Measurements from ENCODE around the gene KLF4.

Gene KLF4

DNA sequence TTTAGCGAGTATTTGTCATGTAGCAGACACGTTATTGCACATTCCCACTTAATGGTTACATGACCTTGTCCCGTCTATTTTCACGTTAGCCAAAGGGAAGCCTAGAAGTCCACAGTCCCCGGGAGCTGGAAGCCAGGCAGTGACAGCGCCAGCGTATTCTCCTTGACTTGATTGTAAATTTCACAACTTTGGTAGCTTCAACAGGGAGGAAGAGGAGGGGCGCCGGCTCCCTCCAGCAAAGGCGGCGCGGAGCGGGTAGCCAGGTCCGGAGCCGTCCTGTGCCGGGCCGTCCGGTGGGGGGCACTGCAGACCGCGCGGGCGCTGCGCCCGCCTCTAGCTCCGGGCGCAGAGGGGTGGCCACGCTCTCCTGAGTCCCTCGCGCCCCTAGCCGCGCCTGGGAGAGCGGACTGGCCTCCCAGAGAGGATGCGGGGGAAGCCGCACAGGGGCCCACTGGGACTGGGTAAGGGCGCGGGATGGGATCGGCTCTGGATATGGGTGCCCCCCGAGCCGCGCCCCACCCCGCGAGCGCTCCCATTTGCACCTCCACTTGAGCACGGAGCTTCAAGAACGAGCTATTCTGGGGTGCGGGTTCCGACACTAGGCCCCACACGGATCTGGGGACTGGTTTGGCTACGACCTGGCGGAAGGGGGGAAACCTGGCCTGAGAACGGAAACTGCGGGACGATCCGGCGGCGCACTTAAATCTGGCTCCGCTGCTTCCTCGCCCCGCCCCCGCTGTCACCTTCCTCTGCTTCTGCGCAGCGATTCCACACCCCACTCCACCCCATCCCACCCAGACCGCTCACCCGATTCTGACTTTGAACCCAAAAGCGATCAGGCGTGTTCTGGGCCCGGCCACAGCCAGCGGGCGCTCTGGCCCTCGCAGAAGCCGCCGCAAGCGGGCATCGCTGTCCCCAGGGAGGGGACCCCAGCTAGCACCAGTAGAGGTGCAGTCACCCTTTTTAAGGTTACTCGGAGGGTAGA, 23.8 kb downstream of the KLF4 start:
- no peak for DNase-seq (ENCODE audit: extremely low read depth, low read depth)
- TF ChIP-seq, protein P1, sequence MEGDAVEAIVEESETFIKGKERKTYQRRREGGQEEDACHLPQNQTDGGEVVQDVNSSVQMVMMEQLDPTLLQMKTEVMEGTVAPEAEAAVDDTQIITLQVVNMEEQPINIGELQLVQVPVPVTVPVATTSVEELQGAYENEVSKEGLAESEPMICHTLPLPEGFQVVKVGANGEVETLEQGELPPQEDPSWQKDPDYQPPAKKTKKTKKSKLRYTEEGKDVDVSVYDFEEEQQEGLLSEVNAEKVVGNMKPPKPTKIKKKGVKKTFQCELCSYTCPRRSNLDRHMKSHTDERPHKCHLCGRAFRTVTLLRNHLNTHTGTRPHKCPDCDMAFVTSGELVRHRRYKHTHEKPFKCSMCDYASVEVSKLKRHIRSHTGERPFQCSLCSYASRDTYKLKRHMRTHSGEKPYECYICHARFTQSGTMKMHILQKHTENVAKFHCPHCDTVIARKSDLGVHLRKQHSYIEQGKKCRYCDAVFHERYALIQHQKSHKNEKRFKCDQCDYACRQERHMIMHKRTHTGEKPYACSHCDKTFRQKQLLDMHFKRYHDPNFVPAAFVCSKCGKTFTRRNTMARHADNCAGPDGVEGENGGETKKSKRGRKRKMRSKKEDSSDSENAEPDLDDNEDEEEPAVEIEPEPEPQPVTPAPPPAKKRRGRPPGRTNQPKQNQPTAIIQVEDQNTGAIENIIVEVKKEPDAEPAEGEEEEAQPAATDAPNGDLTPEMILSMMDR (IDR thresholded peaks at IDR 0.05; ENCODE audit: low read depth, low read length, missing control alignments): peak; percentile 82
- peak overlapping the region; percentile 60 for H3K4me3 ChIP-seq (replicated peaks; ENCODE audit: low read depth, low read length)

GRCh38 chr9:107464516-107464915, 25.1 kb downstream of the KLF4 start:
- H3K4me3 ChIP-seq (replicated peaks; ENCODE audit: low read depth, low read length): no peak overlapping the region
- no peak for DNase-seq (ENCODE audit: extremely low read depth, low read depth)
- TF ChIP-seq, protein P1 (IDR thresholded peaks at IDR 0.05; ENCODE audit: low read depth, low read length, missing control alignments): no peak

DNA sequence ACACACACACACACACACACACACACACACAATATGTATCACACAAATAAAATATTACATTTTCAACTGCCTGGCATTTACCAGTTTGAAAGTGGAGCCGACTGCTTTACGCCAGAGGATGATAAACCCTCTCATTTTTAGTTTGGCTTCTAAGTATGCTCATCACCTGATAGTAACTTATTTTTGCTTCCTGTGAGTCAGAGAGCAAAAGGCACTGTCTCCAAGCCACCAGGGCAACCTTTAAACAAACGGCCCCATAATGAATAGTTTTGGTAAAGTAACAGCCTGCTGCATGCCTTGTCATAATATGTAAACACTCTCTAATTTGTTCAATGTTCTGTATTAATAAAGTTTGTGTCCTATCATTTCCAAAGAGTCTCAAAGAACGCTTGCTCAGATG, 26.9 kb downstream of the KLF4 start:
- DNase-seq (ENCODE audit: extremely low read depth, low read depth): peak; percentile 51
- TF ChIP-seq, protein P1 (IDR thresholded peaks at IDR 0.05; ENCODE audit: low read depth, low read length, missing control alignments): no peak
- H3K4me3 ChIP-seq (replicated peaks; ENCODE audit: low read depth, low read length): no peak overlapping the region

GRCh38 chr9:107460153-107461023, 29.2 kb downstream of the KLF4 start:
- no peak for DNase-seq (ENCODE audit: extremely low read depth, low read depth)
- H3K4me3 ChIP-seq (replicated peaks; ENCODE audit: low read depth, low read length): no peak overlapping the region
- TF ChIP-seq, protein P1 (IDR thresholded peaks at IDR 0.05; ENCODE audit: low read depth, low read length, missing control alignments): no peak

GRCh38 chr9:107455425-107456135, 34.0 kb downstream of the KLF4 start:
- DNase-seq (ENCODE audit: extremely low read depth, low read depth): no peak
- no peak overlapping the region for H3K4me3 ChIP-seq (replicated peaks; ENCODE audit: low read depth, low read length)
- TF ChIP-seq, protein P1 (IDR thresholded peaks at IDR 0.05; ENCODE audit: low read depth, low read length, missing control alignments): no peak

GRCh38 chr9:107453479-107453878, 36.1 kb downstream of the KLF4 start:
- no peak for DNase-seq (ENCODE audit: extremely low read depth, low read depth)
- H3K4me3 ChIP-seq (replicated peaks; ENCODE audit: low read depth, low read length): no peak overlapping the region
- TF ChIP-seq, protein P1 (IDR thresholded peaks at IDR 0.05; ENCODE audit: low read depth, low read length, missing control alignments): no peak

Measured in HFF-Myc (cell line).